HepG2 (cell line): ENCODE results near the gene UTP4. TPM values are rescaled to one million over a fixed set of nuclear protein-coding genes. Genes with fewer than 3 reads are reported as not detected.

Source experiments
- ATAD3A ChIP-seq: sonication (generic); formaldehyde crosslinking; IDR thresholded peaks from 2 replicates; pipeline ENCODE4 v1.4.0; 2020; ENCODE audit warnings: missing genetic modification reagents
- BCL6 ChIP-seq: IDR thresholded peaks from 2 replicates; pipeline ENCODE4 v1.6.1; 2016; ENCODE audit warnings: missing genetic modification reagents, missing compliant biosample characterization
- ERF ChIP-seq: IDR thresholded peaks from 2 replicates; pipeline ENCODE4 v1.6.1; 2018; ENCODE audit warnings: missing biosample characterization, missing genetic modification reagents
- GRHL1 ChIP-seq: sonication (generic); formaldehyde crosslinking; conservative IDR thresholded peaks from 2 replicates; pipeline ENCODE4 v1.8.0; 2022; ENCODE audit warnings: missing genetic modification reagents
- HDAC2 ChIP-seq: sonication (generic); formaldehyde crosslinking; IDR thresholded peaks from 2 replicates; pipeline ENCODE4 v1.4.0; 2020; ENCODE audit warnings: missing genetic modification reagents
- MYPOP ChIP-seq: sonication (generic); formaldehyde crosslinking; IDR thresholded peaks from 2 replicates; pipeline ENCODE4 v1.8.1; 2023; ENCODE audit warnings: mild to moderate bottlenecking, moderate library complexity, missing genetic modification reagents
- NCOA2 ChIP-seq: sonication (generic); formaldehyde crosslinking; IDR thresholded peaks from 2 replicates; pipeline ENCODE4 v1.8.0; 2022; ENCODE audit warnings: inconsistent platforms
- RERE ChIP-seq: IDR thresholded peaks from 2 replicates; pipeline ENCODE4 v1.6.1; 2016; ENCODE audit warnings: low read depth, missing genetic modification reagents, missing compliant biosample characterization
- SRY ChIP-seq: sonication (generic); formaldehyde crosslinking; IDR thresholded peaks from 2 replicates; pipeline ENCODE4 v1.8.0; 2022; ENCODE audit warnings: mild to moderate bottlenecking, missing genetic modification reagents
- TFE3 ChIP-seq: IDR thresholded peaks from 2 replicates; pipeline ENCODE4 v1.6.1; 2016
- ZBTB39 ChIP-seq: sonication (generic); formaldehyde crosslinking; IDR thresholded peaks from 2 replicates; pipeline ENCODE4 v1.5.0; 2020; ENCODE audit warnings: missing genetic modification reagents
- ZNF275 ChIP-seq: sonication (generic); formaldehyde crosslinking; IDR thresholded peaks from 2 replicates; pipeline ENCODE4 v1.8.0; 2022; ENCODE audit warnings: missing genetic modification reagents, mild to moderate bottlenecking, inconsistent platforms, borderline replicate concordance
- ZNF333 ChIP-seq: sonication (generic); formaldehyde crosslinking; IDR thresholded peaks from 2 replicates; pipeline ENCODE4 v1.4.0; 2020; ENCODE audit warnings: mild to moderate bottlenecking, missing genetic modification reagents, borderline replicate concordance
- ZNF564 ChIP-seq: sonication (generic); formaldehyde crosslinking; IDR thresholded peaks from 2 replicates; pipeline ENCODE4 v1.8.1; 2023; ENCODE audit warnings: mild to moderate bottlenecking, missing genetic modification reagents
- ZNF850 ChIP-seq: sonication (generic); formaldehyde crosslinking; conservative IDR thresholded peaks from 2 replicates; pipeline ENCODE4 v1.9.0; 2021; ENCODE audit warnings: mild to moderate bottlenecking, missing genetic modification reagents
- polyA plus RNA-seq, 8 experiments: library from polyadenylated mRNA; depleted of rRNA in 3 of 8; stranded (reverse) in 7 of 8; unstranded in 1 of 8; fragments of >200 nt; fragmentation: Illumina TruSeq in 4 of 8; extraction: Trizol in 4 of 8; gene quantifications; 2 replicates each; pipeline versions ENCODE4 v1.2.1 to v1.2.3, GENCODE V29; 2011 to 2016; ENCODE audit warnings: low read depth in 4 of 8, missing spikeins in 1 of 8, mixed read lengths in 1 of 8; ENCODE audit not compliant: insufficient read depth in 1 of 8
- total RNA-seq, 5 experiments: library from RNA; depleted of rRNA; stranded (reverse); fragments of >200 nt; fragmentation: Illumina TruSeq; extraction: Trizol; gene quantifications; 2 replicates each; pipeline ENCODE4 v1.2.3, GENCODE V29; 2016; ENCODE audit warnings: low read depth in 1 of 5

The UTP4 gene
- total and polyA plus RNA-seq, 2 of the 13 experiments (the other 11 are each of a cell fraction or from before 2014, with no cell fraction given) = 30.0 to 85.8 TPM

GRCh38 chr16:69186642-69187445, 54.4 kb downstream of the UTP4 start, which contains the start of gene SNTB2 (continued):
- TF ChIP-seq BCL6 (no peak; the same call in 1 of the 2 replicates), RERE (CRISPR knock-in tag) (0 out of 2 replicates have a peak, but pooled peaks have one; percentile 45), ZNF564 (CRISPR knock-in tag) (no peak; the same call in 1 of the 2 replicates), ZBTB39 (CRISPR knock-in tag) (peak; percentile 28), TFE3 (CRISPR knock-in tag) (no peak), MYPOP (CRISPR knock-in tag) (peak; percentile 80; the same call in 1 of the 2 replicates), ATAD3A (CRISPR knock-in tag) (no peak), GRHL1 (CRISPR knock-in tag) (no peak; the same call in 1 of the 2 replicates), SRY (peak; percentile 71), ZNF275 (CRISPR knock-in tag) (no peak; the same call in 1 of the 2 replicates), NCOA2 (CRISPR knock-in tag) (peak; percentile 65), ERF (CRISPR knock-in tag) (peak; percentile 50; the same call in 1 of the 2 replicates), ZNF850 (CRISPR knock-in tag) (no peak), HDAC2 (peak; percentile 78), ZNF333 (CRISPR knock-in tag) (0 out of 2 replicates have a peak, but pooled peaks have one; percentile 66)
